HepG2 (cell line): ENCODE data around the gene IGF2BP3. TPM values are rescaled to one million over a fixed set of nuclear protein-coding genes. Genes with fewer than 3 reads are reported as not detected.

ENCODE experiments used
- ATAC-seq: fragments of 200-7000 bp; cut with Tn5 transposase; 3 replicates; pipeline ENCODE4 v1.9.1; 2020; ENCODE audit warnings: mild to moderate bottlenecking, moderate library complexity
- BruUV-seq: library from RNA; stranded (reverse); fragments of 400-500 nt; replicated peaks from 2 replicates; lab custom pipeline; 2021; lab: Mats Ljungman, UMichigan
- CTCF ChIA-PET: fragments of 300-600 bp; formaldehyde crosslinking; extraction: SDS; loops from one replicate; lab custom pipeline; 2021; ENCODE audit warnings: low total read pairs, inconsistent platforms, low intra/inter-chr PET ratio; lab: Yijun Ruan, JAX
- POLR2A ChIA-PET: fragments of 350-600 bp; sonication (Branson Sonifier 250); formaldehyde crosslinking; loops from one replicate; lab custom pipeline; 2020; ENCODE audit warnings: antibody characterized with exemption, inconsistent platforms; lab: Yijun Ruan, JAX
- DNase-seq: peaks from one replicate; pipeline ENCODE4 v3.0.0-alpha.2; 2015; ENCODE audit warnings: low spot score
- FAIRE-seq: peaks from 3 replicates; lab custom pipeline; 2011; peaks lifted over from hg19 to GRCh38; lab: Jason Lieb, UNC
- H2AFZ ChIP-seq: one replicate; pipeline ENCODE4 v1.6.1; 2011; ENCODE audit warnings: low read length, inconsistent platforms
- H3K27ac ChIP-seq: fragments of 300-600 bp; 3 replicates; pipeline ENCODE4 v1.8.0; 2011; ENCODE audit warnings: mixed run types, mild to moderate bottlenecking, mixed read lengths, low read length, inconsistent platforms; ENCODE audit not compliant: insufficient read depth; ENCODE audit errors: extremely low read length
- H3K27me3 ChIP-seq, 2 experiments: fragments of 200-600 bp in 1 of 2; 2 replicates in 1 of 2; 3 replicates in 1 of 2; pipeline versions ENCODE4 v1.6.0 to v1.8.0; 2011; ENCODE audit warnings: low read length in 2 of 2, mild to moderate bottlenecking in 2 of 2, moderate library complexity in 2 of 2, inconsistent platforms in 1 of 2; ENCODE audit not compliant: insufficient read depth in 2 of 2, control insufficient read depth in 1 of 2
- H3K36me3 ChIP-seq, 2 experiments: fragments of 200-600 bp in 1 of 2; replicated peaks in 1 of 2; 2 replicates in 1 of 2; 3 replicates in 1 of 2; pipeline versions ENCODE4 v1.5.1 to v1.8.0; 2011; ENCODE audit warnings: low read length in 2 of 2, inconsistent platforms in 1 of 2; ENCODE audit not compliant: insufficient read depth in 2 of 2, control insufficient read depth in 1 of 2
- H3K4me1 ChIP-seq: 2 replicates; pipeline ENCODE4 v1.5.1; 2012; ENCODE audit warnings: low read length, inconsistent platforms; ENCODE audit not compliant: insufficient read depth
- H3K4me2 ChIP-seq: 2 replicates; pipeline ENCODE4 v1.6.0; 2011; ENCODE audit warnings: low read depth, low read length, inconsistent platforms
- H3K4me3 ChIP-seq, 3 experiments: fragments of 200-600 bp in 1 of 3; sonication (generic), shearing (Covaris generic) in 1 of 3; replicated peaks in 1 of 3; 2 replicates each; pipeline ENCODE4 v1.5.1; 2011 to 2016; ENCODE audit warnings: low read length in 3 of 3, inconsistent platforms in 2 of 3, low read depth in 2 of 3, mild to moderate bottlenecking in 2 of 3, control low read depth in 1 of 3, mixed read lengths in 1 of 3; ENCODE audit not compliant: insufficient read depth in 1 of 3
- H3K79me2 ChIP-seq: one replicate; pipeline ENCODE4 v1.6.1; 2011; ENCODE audit warnings: low read length, inconsistent platforms; ENCODE audit not compliant: insufficient read depth
- H3K9ac ChIP-seq: 2 replicates; pipeline ENCODE4 v1.6.0; 2011; ENCODE audit warnings: mild to moderate bottlenecking, low read depth, low read length, inconsistent platforms; ENCODE audit not compliant: insufficient read depth
- H3K9me3 ChIP-seq: 2 replicates; pipeline ENCODE4 v1.5.1; 2012; ENCODE audit warnings: mild to moderate bottlenecking, low read length
- H4K20me1 ChIP-seq: 2 replicates; pipeline ENCODE4 v1.6.0; 2011; ENCODE audit warnings: inconsistent platforms, mild to moderate bottlenecking, low read length, moderate library complexity; ENCODE audit not compliant: insufficient read depth
- ADNP ChIP-seq: sonication (generic); formaldehyde crosslinking; IDR thresholded peaks from 2 replicates; pipeline ENCODE4 v1.4.0; 2020; ENCODE audit warnings: missing genetic modification reagents
- BCL6 ChIP-seq: IDR thresholded peaks from 2 replicates; pipeline ENCODE4 v1.6.1; 2016; ENCODE audit warnings: missing genetic modification reagents, missing compliant biosample characterization
- CEBPG ChIP-seq: IDR thresholded peaks from 2 replicates; pipeline ENCODE4 v1.6.1; 2016
- ELF1 ChIP-seq: sonication (generic); formaldehyde crosslinking; IDR thresholded peaks from 2 replicates; pipeline ENCODE4 v1.4.0; 2020; ENCODE audit warnings: missing genetic modification reagents
- ERF ChIP-seq: IDR thresholded peaks from 2 replicates; pipeline ENCODE4 v1.6.1; 2018; ENCODE audit warnings: missing biosample characterization, missing genetic modification reagents
- HDAC1 ChIP-seq: sonication (generic); formaldehyde crosslinking; IDR thresholded peaks from 2 replicates; pipeline ENCODE4 v1.5.1; 2020; ENCODE audit warnings: mild to moderate bottlenecking, missing genetic modification reagents
- HOXA3 ChIP-seq: sonication (generic); formaldehyde crosslinking; IDR thresholded peaks from 2 replicates; pipeline ENCODE4 v1.5.0; 2020; ENCODE audit warnings: missing genetic modification reagents
- NKX3-1 ChIP-seq: sonication (generic); formaldehyde crosslinking; IDR thresholded peaks from 2 replicates; pipeline ENCODE4 v1.5.0; 2020; ENCODE audit warnings: missing genetic modification reagents
- SMC3 ChIP-seq: IDR thresholded peaks from 2 replicates; pipeline ENCODE4 v1.6.1; 2011; ENCODE audit warnings: low read length, improper control_type of control experiment
- SPEN ChIP-seq: sonication (generic); formaldehyde crosslinking; IDR thresholded peaks from 2 replicates; pipeline ENCODE4 v1.5.1; 2020; ENCODE audit warnings: low read depth, mild to moderate bottlenecking, missing genetic modification reagents
- TEAD3 ChIP-seq: optimal IDR thresholded peaks from 2 replicates; pipeline ENCODE3; 2016; ENCODE audit warnings: borderline replicate concordance
- ZC3H4 ChIP-seq: sonication (generic); formaldehyde crosslinking; IDR thresholded peaks from 2 replicates; pipeline ENCODE4 v1.4.0; 2020; ENCODE audit warnings: missing genetic modification reagents, borderline replicate concordance
- ZNF101 ChIP-seq: sonication (generic); formaldehyde crosslinking; IDR thresholded peaks from 2 replicates; pipeline ENCODE4 v1.4.0; 2020; ENCODE audit warnings: mild to moderate bottlenecking, low read depth, missing genetic modification reagents, borderline replicate concordance
- ZNF564 ChIP-seq: sonication (generic); formaldehyde crosslinking; IDR thresholded peaks from 2 replicates; pipeline ENCODE4 v1.8.1; 2023; ENCODE audit warnings: mild to moderate bottlenecking, missing genetic modification reagents
- ZNF629 ChIP-seq: sonication (generic); formaldehyde crosslinking; conservative IDR thresholded peaks from 2 replicates; pipeline ENCODE4 v1.5.0; 2020; ENCODE audit warnings: missing genetic modification reagents
- WGBS: methylation state at CpG from one replicate; pipeline ENCODE4 v1.1.6; 2017; ENCODE audit warnings: low lambda C conversion rate; 5-methylcytosine and 5-hydroxymethylcytosine counted together
- in situ Hi-C: cut with HindIII; loops from 2 replicates; pipeline ENCODE4 v1.10.0; 2017; ENCODE audit warnings: low pct_unique_long_range_greater_than_20kb; ENCODE audit not compliant: extremely low pct_ligation_motif_present
- intact Hi-C: fragments of 100-400 bp; cut with micrococcal nuclease; formaldehyde crosslinking; loops from one replicate; pipeline ENCODE4 v1.10.0; 2022; ENCODE audit not compliant: unreplicated experiment
- polyA plus RNA-seq, 8 experiments: library from polyadenylated mRNA; depleted of rRNA in 3 of 8; stranded (reverse) in 7 of 8; unstranded in 1 of 8; fragments of >200 nt; fragmentation: Illumina TruSeq in 4 of 8; extraction: Trizol in 4 of 8; gene quantifications; 2 replicates each; pipeline versions ENCODE4 v1.2.1 to v1.2.3, GENCODE V29; 2011 to 2016; ENCODE audit warnings: low read depth in 4 of 8, missing spikeins in 1 of 8, mixed read lengths in 1 of 8; ENCODE audit not compliant: insufficient read depth in 1 of 8
- total RNA-seq, 5 experiments: library from RNA; depleted of rRNA; stranded (reverse); fragments of >200 nt; fragmentation: Illumina TruSeq; extraction: Trizol; gene quantifications; 2 replicates each; pipeline ENCODE4 v1.2.3, GENCODE V29; 2016; ENCODE audit warnings: low read depth in 1 of 5
- TF ChIP-seq, protein P1 (sequence below): sonication (generic); formaldehyde crosslinking; IDR thresholded peaks from 2 replicates; pipeline ENCODE4 v1.4.0; 2020; ENCODE audit warnings: low read depth, mild to moderate bottlenecking, missing genetic modification reagents
- TF ChIP-seq, protein P2 (sequence below): sonication (generic); formaldehyde crosslinking; IDR thresholded peaks from 2 replicates; pipeline ENCODE4 v1.8.0; 2022; ENCODE audit warnings: mild to moderate bottlenecking, missing genetic modification reagents, moderate library complexity

The IGF2BP3 gene
- total and polyA plus RNA-seq, 2 of the 13 experiments (the other 11 are each of a cell fraction or from before 2014, with no cell fraction given) = 37.7 to 39.5 TPM

DNA sequence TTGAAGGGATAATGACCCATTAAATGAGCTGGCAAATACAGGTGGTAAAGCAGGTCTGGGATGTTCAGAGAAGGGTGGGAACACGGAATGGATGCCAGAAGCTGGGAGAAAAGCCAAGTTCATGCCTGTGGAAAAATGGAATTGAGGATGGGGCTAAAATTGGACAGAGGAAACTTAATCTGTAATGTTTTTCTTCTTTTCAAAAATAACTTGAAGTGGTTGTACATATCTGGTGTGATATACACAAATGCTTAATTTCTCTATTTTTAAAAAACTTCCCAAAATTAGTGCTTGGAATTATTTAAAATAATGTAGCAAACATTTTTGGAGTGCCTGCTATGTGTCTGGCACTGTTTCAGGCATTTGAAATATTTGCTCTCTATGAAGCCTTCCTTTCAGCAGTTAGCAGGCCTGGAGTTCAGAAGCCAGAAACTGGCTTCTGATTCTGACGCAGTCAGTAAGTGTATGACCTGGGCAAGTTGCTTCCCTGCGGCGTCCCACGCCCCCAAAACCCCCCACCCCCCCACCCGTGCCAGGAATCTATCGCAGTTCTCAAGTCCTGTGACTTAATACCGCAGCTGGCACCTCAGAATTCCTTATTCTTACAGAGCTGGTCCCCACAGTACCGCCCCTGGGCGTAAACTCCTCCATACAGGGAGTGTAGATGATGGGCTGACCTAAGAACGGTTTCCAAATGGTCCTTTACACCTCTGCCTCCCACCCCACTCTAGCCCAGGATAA, 172.0 kb downstream of the IGF2BP3 start:
- TF ChIP-seq BCL6 (CRISPR knock-in tag) (peak; percentile 67), NKX3-1 (CRISPR knock-in tag) (0 out of 2 replicates have a peak, but pooled peaks have one; percentile 8), HOXA3 (CRISPR knock-in tag) (no peak), SMC3 (no peak), ZC3H4 (CRISPR knock-in tag) (peak; percentile 79; the same call in 1 of the 2 replicates), TEAD3 (CRISPR knock-in tag) (peak; percentile 70), ADNP (CRISPR knock-in tag) (no peak), ZNF101 (CRISPR knock-in tag) (no peak)
- TF ChIP-seq, all 625 proteins: peak for 4
- H3K36me3 ChIP-seq = peaks cover 0 to 14% of the 10 kb centered on the region in 2 experiments; a peak in 2 of 5 replicates
- ATAC-seq (peak; percentile 29), DNase-seq (peak; percentile 45), FAIRE-seq (no peak)
- H2AFZ ChIP-seq = no peak overlapping the region
- no TSS peak for BruUV-seq
- peak overlapping the region; percentile 89 for H3K27ac ChIP-seq
- peaks cover 38% of the 10 kb centered on the region for H3K79me2 ChIP-seq
- in situ Hi-C loops (no loop called here), intact Hi-C loops (loop anchor here (5.0 kb wide), 1 partner anchor 39 kb away; no protein-coding TSS in a partner anchor)
- ChIA-PET POLR2A (interaction anchor here (0.7 to 3.5 kb wide), 19 partner anchors 9 to 225 kb away, joined by 3 to 33 read pairs (median 4); no protein-coding TSS in a partner anchor), CTCF (no interaction called here)
- no peaks in the 10 kb centered on the region; a peak in 1 of 5 replicates for H3K27me3 ChIP-seq
- H3K9ac ChIP-seq = peak overlapping the region; percentile 93
- no peaks in the 10 kb centered on the region for H4K20me1 ChIP-seq
- no peaks in the 10 kb centered on the region for H3K9me3 ChIP-seq
- 13% methylated on average over 9 of the region's 11 CpGs for WGBS
- H3K4me1 ChIP-seq = peaks cover 74% of the 10 kb centered on the region
- H3K4me2 ChIP-seq = peak overlapping the region; percentile 92
- peak overlapping the region; percentile 66 to 94 (median 93); a peak in 5 of 6 replicates for H3K4me3 ChIP-seq

DNA sequence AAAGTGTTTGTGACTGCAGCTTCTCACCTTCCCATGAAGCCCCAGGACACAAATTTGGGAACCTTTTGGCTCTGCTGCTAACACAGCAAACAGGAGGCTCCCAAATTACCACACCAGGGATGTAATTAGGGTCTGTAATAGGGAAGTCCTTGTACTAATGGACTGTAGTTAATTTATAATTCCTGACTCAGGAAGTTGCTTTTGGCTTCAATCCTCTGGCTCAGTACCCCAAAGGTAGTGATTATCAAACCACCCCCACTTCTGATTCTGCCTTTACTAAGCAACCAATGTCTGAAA, 174.9 kb downstream of the IGF2BP3 start:
- Histone ChIP-seq H2AFZ (peak overlapping the region; percentile 59), H3K4me2 (peak overlapping the region; percentile 98), H3K9ac (peak overlapping the region; percentile 66), H3K36me3 (no peaks in the 10 kb centered on the region), H3K79me2 (peaks cover 12% of the 10 kb centered on the region), H3K9me3 (no peaks in the 10 kb centered on the region), H3K27me3 (no peaks in the 10 kb centered on the region; a peak in 1 of 5 replicates), H3K4me1 (peaks cover 76% of the 10 kb centered on the region), H3K4me3 (peak overlapping the region in 1 of 3 experiments; percentile 38; a peak in 1 of 6 replicates), H3K27ac (peak overlapping the region; percentile 100), H4K20me1 (no peaks in the 10 kb centered on the region)
- ChIA-PET CTCF (no interaction called here), POLR2A (interaction anchor here (1.0 to 4.9 kb wide), 12 partner anchors 8 to 180 kb away, joined by 3 to 69 read pairs (median 15); no protein-coding TSS in a partner anchor)
- FAIRE-seq (no peak), ATAC-seq (no peak), DNase-seq (no peak)
- in situ Hi-C loops (no loop called here), intact Hi-C loops (loop anchor here (1.0 to 5.0 kb wide), 2 partner anchors 42 to 179 kb away; no protein-coding TSS in a partner anchor)
- BruUV-seq = no TSS peak
- no peak for TF ChIP-seq ZNF629 (CRISPR knock-in tag)
- TF ChIP-seq, protein P1, sequence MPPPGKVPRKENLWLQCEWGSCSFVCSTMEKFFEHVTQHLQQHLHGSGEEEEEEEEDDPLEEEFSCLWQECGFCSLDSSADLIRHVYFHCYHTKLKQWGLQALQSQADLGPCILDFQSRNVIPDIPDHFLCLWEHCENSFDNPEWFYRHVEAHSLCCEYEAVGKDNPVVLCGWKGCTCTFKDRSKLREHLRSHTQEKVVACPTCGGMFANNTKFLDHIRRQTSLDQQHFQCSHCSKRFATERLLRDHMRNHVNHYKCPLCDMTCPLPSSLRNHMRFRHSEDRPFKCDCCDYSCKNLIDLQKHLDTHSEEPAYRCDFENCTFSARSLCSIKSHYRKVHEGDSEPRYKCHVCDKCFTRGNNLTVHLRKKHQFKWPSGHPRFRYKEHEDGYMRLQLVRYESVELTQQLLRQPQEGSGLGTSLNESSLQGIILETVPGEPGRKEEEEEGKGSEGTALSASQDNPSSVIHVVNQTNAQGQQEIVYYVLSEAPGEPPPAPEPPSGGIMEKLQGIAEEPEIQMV = 0 out of 2 replicates have a peak, but pooled peaks have one; percentile 0
- TF ChIP-seq, protein P2, sequence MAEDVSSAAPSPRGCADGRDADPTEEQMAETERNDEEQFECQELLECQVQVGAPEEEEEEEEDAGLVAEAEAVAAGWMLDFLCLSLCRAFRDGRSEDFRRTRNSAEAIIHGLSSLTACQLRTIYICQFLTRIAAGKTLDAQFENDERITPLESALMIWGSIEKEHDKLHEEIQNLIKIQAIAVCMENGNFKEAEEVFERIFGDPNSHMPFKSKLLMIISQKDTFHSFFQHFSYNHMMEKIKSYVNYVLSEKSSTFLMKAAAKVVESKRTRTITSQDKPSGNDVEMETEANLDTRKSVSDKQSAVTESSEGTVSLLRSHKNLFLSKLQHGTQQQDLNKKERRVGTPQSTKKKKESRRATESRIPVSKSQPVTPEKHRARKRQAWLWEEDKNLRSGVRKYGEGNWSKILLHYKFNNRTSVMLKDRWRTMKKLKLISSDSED (CRISPR knock-in tag) = no peak
- peak; percentile 40; the same call in 1 of the 2 replicates for TF ChIP-seq ERF (CRISPR knock-in tag)
- 0 out of 2 replicates have a peak, but pooled peaks have one; percentile 18 for TF ChIP-seq ELF1 (CRISPR knock-in tag)
- TF ChIP-seq ZNF564 (CRISPR knock-in tag) = no peak
- no peak for TF ChIP-seq CEBPG (CRISPR knock-in tag)
- TF ChIP-seq SPEN = no peak
- TF ChIP-seq HDAC1 (CRISPR knock-in tag) = no peak
